Coronary artery (tissue), 2 donors: ENCODE results near the gene GDNF.

Experiments
- DNase-seq: peaks from one replicate; pipeline ENCODE4 v3.0.0-alpha.2; 2017; ENCODE audit warnings: low spot score
- H3K27ac ChIP-seq, 2 donors: fragments of 200-600 bp; sonication (generic); one replicate each; pipeline ENCODE4 v1.5.1; 2016 to 2019
- H3K4me3 ChIP-seq: fragments of 200-600 bp; sonication (generic); 2 replicates; pipeline ENCODE4 v1.5.1; 2016; ENCODE audit warnings: mild to moderate bottlenecking, moderate library complexity
- TF ChIP-seq, protein P1 (sequence below): fragments of 200-600 bp; sonication (generic); IDR thresholded peaks from one replicate; pipeline ENCODE4 v1.5.1; 2019; ENCODE audit warnings: antibody characterized with exemption

GDNF gene

GRCh38 chr5:37834542-37835379 is 5.1 kb downstream of the GDNF start:
- Histone ChIP-seq H3K27ac (no peak overlapping the region), H3K4me3 (peak overlapping the region; percentile 41)
- TF ChIP-seq, protein P1, sequence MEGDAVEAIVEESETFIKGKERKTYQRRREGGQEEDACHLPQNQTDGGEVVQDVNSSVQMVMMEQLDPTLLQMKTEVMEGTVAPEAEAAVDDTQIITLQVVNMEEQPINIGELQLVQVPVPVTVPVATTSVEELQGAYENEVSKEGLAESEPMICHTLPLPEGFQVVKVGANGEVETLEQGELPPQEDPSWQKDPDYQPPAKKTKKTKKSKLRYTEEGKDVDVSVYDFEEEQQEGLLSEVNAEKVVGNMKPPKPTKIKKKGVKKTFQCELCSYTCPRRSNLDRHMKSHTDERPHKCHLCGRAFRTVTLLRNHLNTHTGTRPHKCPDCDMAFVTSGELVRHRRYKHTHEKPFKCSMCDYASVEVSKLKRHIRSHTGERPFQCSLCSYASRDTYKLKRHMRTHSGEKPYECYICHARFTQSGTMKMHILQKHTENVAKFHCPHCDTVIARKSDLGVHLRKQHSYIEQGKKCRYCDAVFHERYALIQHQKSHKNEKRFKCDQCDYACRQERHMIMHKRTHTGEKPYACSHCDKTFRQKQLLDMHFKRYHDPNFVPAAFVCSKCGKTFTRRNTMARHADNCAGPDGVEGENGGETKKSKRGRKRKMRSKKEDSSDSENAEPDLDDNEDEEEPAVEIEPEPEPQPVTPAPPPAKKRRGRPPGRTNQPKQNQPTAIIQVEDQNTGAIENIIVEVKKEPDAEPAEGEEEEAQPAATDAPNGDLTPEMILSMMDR = no peak
- DNase-seq = no peak

- DNase-seq = no peak
- TF ChIP-seq, protein P1 = no peak
- no peak overlapping the region for H3K4me3 ChIP-seq
- H3K27ac ChIP-seq = no peak overlapping the region
Observed at GRCh38 chr5:37833990-37834389, 5.9 kb downstream of the GDNF start.

GRCh38 chr5:37831821-37832534 is 7.9 kb downstream of the GDNF start:
- Histone ChIP-seq H3K4me3 (no peak overlapping the region), H3K27ac (no peak overlapping the region)
- DNase-seq = no peak
- TF ChIP-seq, protein P1 = no peak

- DNase-seq = no peak
- Histone ChIP-seq H3K27ac (no peak overlapping the region), H3K4me3 (no peak overlapping the region)
Observed at GRCh38 chr5:37830348-37830747, 9.5 kb downstream of the GDNF start.

DNA sequence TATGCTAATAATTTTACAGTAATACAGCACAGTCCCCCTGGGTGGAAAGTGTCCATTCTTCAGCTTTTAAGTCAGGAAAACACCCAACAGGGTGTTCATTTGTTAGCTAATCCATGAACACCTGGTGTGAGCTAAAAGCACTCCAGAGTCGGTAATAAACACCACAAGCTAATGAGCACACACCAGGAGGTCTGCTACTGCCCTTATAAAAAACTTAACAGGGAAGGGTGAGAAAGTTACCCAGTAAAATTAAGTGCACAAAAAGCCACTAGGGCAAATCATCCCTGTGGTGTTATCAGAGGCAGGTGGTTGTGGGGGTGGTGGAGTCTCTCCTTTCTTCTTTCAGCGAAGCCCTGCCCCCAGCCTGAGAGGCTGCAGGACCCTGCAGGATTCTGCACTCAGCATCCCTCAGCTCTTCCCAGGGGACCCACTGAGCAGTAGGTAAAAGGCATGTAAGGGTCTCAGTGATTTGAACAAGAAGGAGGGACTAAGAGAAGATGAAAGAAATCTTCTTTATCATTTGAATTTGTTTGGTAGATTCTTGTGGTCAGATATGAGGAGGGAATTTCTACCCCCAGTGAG is 14.4 kb downstream of the GDNF start:
- no peak overlapping the region for H3K4me3 ChIP-seq
- TF ChIP-seq, protein P1 = no peak
- DNase-seq = no peak
- no peak overlapping the region for H3K27ac ChIP-seq

More at GRCh38 chr5:37830348-37830747, 9.5 kb downstream of the GDNF start:
- TF ChIP-seq, protein P1 = no peak

DNA sequence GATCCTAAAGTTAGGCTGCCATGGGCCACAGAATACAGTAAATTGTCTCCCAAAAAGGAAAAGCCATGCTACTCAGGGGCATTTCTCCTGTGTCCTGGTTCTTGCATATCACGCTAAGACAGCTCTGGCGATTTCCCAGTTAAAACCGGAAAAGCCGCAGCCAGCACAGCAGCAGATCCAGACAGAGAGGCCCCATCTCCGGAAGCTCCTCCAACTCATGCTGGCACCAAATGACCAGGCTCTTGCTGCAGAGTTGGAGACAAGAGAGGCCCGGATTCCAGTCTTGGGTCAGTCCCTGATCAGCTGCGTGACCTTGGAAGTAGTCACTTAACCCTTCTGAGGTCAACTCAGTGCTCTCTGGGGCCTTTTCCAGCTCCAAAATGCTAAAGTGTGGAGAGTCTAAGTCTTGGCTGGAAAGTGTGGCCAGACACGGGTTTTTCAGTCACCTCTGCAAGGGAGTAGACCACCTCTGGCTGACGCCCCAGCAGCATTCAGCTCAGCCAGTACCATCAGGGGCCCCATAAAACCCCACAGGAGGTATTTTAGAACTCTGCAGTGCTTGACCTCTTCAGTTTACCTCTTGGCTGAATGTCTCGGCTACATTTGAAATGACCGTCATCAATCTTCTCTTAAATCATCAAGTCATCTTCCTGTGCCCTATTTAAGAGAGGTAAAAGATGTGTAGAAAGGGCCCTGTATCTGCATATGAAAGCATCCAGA is 16.2 kb downstream of the GDNF start:
- Histone ChIP-seq H3K27ac (no peak overlapping the region), H3K4me3 (no peak overlapping the region)
- DNase-seq = no peak
- TF ChIP-seq, protein P1 = no peak
